Right atrium auricular region (tissue), 2 donors: ENCODE measurements around the gene KCNQ1. TPM values are rescaled to one million over a fixed set of nuclear protein-coding genes. Genes with fewer than 3 reads are reported as not detected.

Experiments used
- DNase-seq: peaks from one replicate; pipeline ENCODE4 v3.0.0-alpha.2; 2019; ENCODE audit warnings: low spot score
- H3K27ac ChIP-seq, 2 donors: fragments of 200-600 bp; sonication (generic); 1 replicate in 1 of 2; 2 replicates in 1 of 2; pipeline ENCODE4 v1.5.1; 2016 to 2019
- H3K27me3 ChIP-seq, 2 donors: fragments of 200-600 bp; sonication (generic); one replicate each; pipeline versions ENCODE4 v1.5.1 to v1.6.0; 2017 to 2019
- H3K36me3 ChIP-seq: fragments of 200-600 bp; sonication (generic); one replicate; pipeline ENCODE4 v1.5.1; 2016
- H3K4me1 ChIP-seq, 2 donors: fragments of 200-600 bp; sonication (generic); one replicate each; pipeline versions ENCODE4 v1.5.1 to v1.6.0; 2017 to 2019
- H3K4me3 ChIP-seq, 2 donors: fragments of 200-600 bp; sonication (generic); 1 replicate in 1 of 2; 2 replicates in 1 of 2; pipeline ENCODE4 v1.5.1; 2017 to 2019; ENCODE audit warnings: mild to moderate bottlenecking in 1 of 2, moderate library complexity in 1 of 2
- H3K9me3 ChIP-seq, 2 donors: fragments of 200-600 bp; sonication (generic); one replicate each; pipeline ENCODE4 v1.5.1; 2019
- CTCF ChIP-seq, 2 donors: fragments of 200-600 bp; sonication (generic); IDR thresholded peaks; one replicate each; pipeline ENCODE4 v1.5.1; 2019; ENCODE audit warnings: antibody characterized with exemption in 2 of 2
- total RNA-seq, 2 donors: library from RNA; depleted of rRNA; stranded (reverse); fragments of >200 nt; gene quantifications; one replicate each; pipeline ENCODE4 v1.1.0, GENCODE V29; 2016

The KCNQ1 gene
- total RNA-seq, 2 donors from 2014 or later, result 12.7 to 25.1 TPM

GRCh38 chr11:2689651-2690575, 245.1 kb downstream of the KCNQ1 start:
- H3K4me1 ChIP-seq, result peaks cover 0 to 68% of the 10 kb centered on the region in 2 donors
- no peak for TF ChIP-seq CTCF (IDR thresholded peaks at IDR 0.05)
- no peak overlapping the region for H3K4me3 ChIP-seq
- DNase-seq, result no peak
- no peaks in the 10 kb centered on the region for H3K9me3 ChIP-seq
- no peak overlapping the region for H3K27ac ChIP-seq
- H3K27me3 ChIP-seq, result no peaks in the 10 kb centered on the region
- no peaks in the 10 kb centered on the region for H3K36me3 ChIP-seq

GRCh38 chr11:2690596-2691354, 246.0 kb downstream of the KCNQ1 start:
- no peaks in the 10 kb centered on the region for H3K36me3 ChIP-seq
- H3K4me3 ChIP-seq, result no peak overlapping the region
- H3K9me3 ChIP-seq, result no peaks in the 10 kb centered on the region
- no peak for DNase-seq
- peaks cover 0 to 77% of the 10 kb centered on the region in 2 donors for H3K4me1 ChIP-seq
- H3K27me3 ChIP-seq, result no peaks in the 10 kb centered on the region
- no peak overlapping the region for H3K27ac ChIP-seq
- TF ChIP-seq CTCF (IDR thresholded peaks at IDR 0.05), result no peak

- no peaks in the 10 kb centered on the region for H3K27me3 ChIP-seq
- no peak for TF ChIP-seq CTCF (IDR thresholded peaks at IDR 0.05)
- no peaks in the 10 kb centered on the region for H3K36me3 ChIP-seq
- H3K9me3 ChIP-seq, result no peaks in the 10 kb centered on the region
- H3K4me3 ChIP-seq, result no peak overlapping the region
- peaks cover 0 to 83% of the 10 kb centered on the region in 2 donors for H3K4me1 ChIP-seq
- H3K27ac ChIP-seq, result no peak overlapping the region
- no peak for DNase-seq
Observed at GRCh38 chr11:2691355-2691761, 246.6 kb downstream of the KCNQ1 start.

GRCh38 chr11:2691991-2692875, 247.4 kb downstream of the KCNQ1 start:
- H3K27me3 ChIP-seq, result no peaks in the 10 kb centered on the region
- H3K4me3 ChIP-seq, result no peak overlapping the region
- DNase-seq, result no peak
- no peak overlapping the region for H3K27ac ChIP-seq
- no peaks in the 10 kb centered on the region for H3K9me3 ChIP-seq
- TF ChIP-seq CTCF (IDR thresholded peaks at IDR 0.05), result no peak
- peaks cover 0 to 87% of the 10 kb centered on the region in 2 donors for H3K4me1 ChIP-seq
- no peaks in the 10 kb centered on the region for H3K36me3 ChIP-seq
